HL-60/S4 treated with phorbol 12-myristate 13-acetate at 8.2 ng/mL for 4 days and 3 days (cell line): Measurements from ENCODE around the gene CHRNA4.
"Not testable (repeated sequence)": the region's sequence is repeated elsewhere in the genome, so short reads cannot be mapped to it uniquely, and the experiment has no call there.

ENCODE experiments used
- in situ Hi-C: fragments of 300-500 bp; cut with MboI; formaldehyde crosslinking; loops from 2 replicates; pipeline ENCODE4 v1.15.0; 2022; ENCODE audit warnings: low sequenced_read_pairs

CHRNA4 gene

GRCh38 chr20:63336232-63336752 is 24.9 kb downstream of the CHRNA4 start:
- in situ Hi-C loops = no loop called here

GRCh38 chr20:63335711-63336110 is 25.4 kb downstream of the CHRNA4 start:
- in situ Hi-C loops = no loop called here

GRCh38 chr20:63335060-63335459 is 26.1 kb downstream of the CHRNA4 start:
- in situ Hi-C loops = not testable (repeated sequence)

- in situ Hi-C loops = no loop called here
Measured at GRCh38 chr20:63334356-63334755, 26.8 kb downstream of the CHRNA4 start.

GRCh38 chr20:63333241-63333836 is 27.8 kb downstream of the CHRNA4 start:
- in situ Hi-C loops = no loop called here

- in situ Hi-C loops = no loop called here
Measured at GRCh38 chr20:63332488-63333240, 28.5 kb downstream of the CHRNA4 start.

GRCh38 chr20:63331741-63332400 is 29.3 kb downstream of the CHRNA4 start:
- in situ Hi-C loops = no loop called here

- in situ Hi-C loops = no loop called here
Measured at GRCh38 chr20:63330940-63331339, 30.2 kb downstream of the CHRNA4 start.

GRCh38 chr20:63330084-63330760 is 30.9 kb downstream of the CHRNA4 start:
- in situ Hi-C loops = no loop called here

GRCh38 chr20:63329331-63330083 is 31.6 kb downstream of the CHRNA4 start:
- in situ Hi-C loops = no loop called here

- in situ Hi-C loops = no loop called here
Measured at GRCh38 chr20:63328718-63329275, 32.4 kb downstream of the CHRNA4 start.

GRCh38 chr20:63328026-63328700 is 33.0 kb downstream of the CHRNA4 start:
- in situ Hi-C loops = no loop called here

- in situ Hi-C loops = no loop called here
Measured at GRCh38 chr20:63327231-63327745, 33.9 kb downstream of the CHRNA4 start.

GRCh38 chr20:63326314-63327230 is 34.6 kb downstream of the CHRNA4 start:
- in situ Hi-C loops = no loop called here

- in situ Hi-C loops = no loop called here
Measured at GRCh38 chr20:63325554-63326313, 35.4 kb downstream of the CHRNA4 start.

- in situ Hi-C loops = no loop called here
Measured at GRCh38 chr20:63325021-63325471, 36.1 kb downstream of the CHRNA4 start.

GRCh38 chr20:63323357-63323981 is 37.7 kb downstream of the CHRNA4 start:
- in situ Hi-C loops = no loop called here
